WTC11 (cell line): ENCODE results near the gene TUBB2A. TPM values are rescaled to one million over a fixed set of nuclear protein-coding genes. Genes with fewer than 3 reads are reported as not detected.
A peak's percentile ranks its signal among the peaks of the same experiment; 100 is the strongest.
"Not testable (repeated sequence)": the region's sequence is repeated elsewhere in the genome, so short reads cannot be mapped to it uniquely, and the experiment has no call there.

Experiments
- ATAC-seq: fragments of 200-7000 bp; cut with Tn5 transposase; 2 replicates; pipeline ENCODE4 v1.10.0; 2021; ENCODE audit warnings: mild to moderate bottlenecking, moderate library complexity
- CTCF ChIA-PET: fragments of 300-600 bp; sonication (Branson Sonifier 250); formaldehyde crosslinking; loops from one replicate; lab custom pipeline; 2021; ENCODE audit warnings: antibody characterized with exemption; lab: Charles Lee
- POLR2A ChIA-PET: fragments of 350-600 bp; sonication (Branson Sonifier 250); formaldehyde crosslinking; loops from one replicate; lab custom pipeline; 2021; ENCODE audit warnings: antibody characterized with exemption; lab: Charles Lee
- DNase-seq: peaks from one replicate; pipeline ENCODE4 v3.0.0; 2021; ENCODE audit warnings: low spot score
- H3K27ac Mint-ChIP-seq: 2 replicates; pipeline ENCODE4 v1.8.0; 2021; ENCODE audit warnings: mixed read lengths
- H3K27me3 Mint-ChIP-seq: 2 replicates; pipeline ENCODE4 v1.8.0; 2021; ENCODE audit warnings: low read depth, mild to moderate bottlenecking, moderate library complexity, mixed read lengths
- H3K36me3 Mint-ChIP-seq: 2 replicates; pipeline ENCODE4 v1.8.0; 2021; ENCODE audit warnings: mixed read lengths
- H3K4me1 Mint-ChIP-seq: 2 replicates; pipeline ENCODE4 v1.8.0; 2022; ENCODE audit warnings: mixed read lengths
- H3K4me3 Mint-ChIP-seq: 2 replicates; pipeline ENCODE4 v1.8.0; 2021; ENCODE audit warnings: mild to moderate bottlenecking, moderate library complexity, mixed read lengths
- H3K9me3 Mint-ChIP-seq: 2 replicates; pipeline ENCODE4 v1.8.0; 2021; ENCODE audit warnings: mixed read lengths
- GABPB1 ChIP-seq: sonication (generic); formaldehyde crosslinking; IDR thresholded peaks from 2 replicates; pipeline ENCODE4 v1.8.1; 2023; ENCODE audit warnings: mild to moderate bottlenecking, missing genetic modification reagents
- IRF1 ChIP-seq: sonication (generic); formaldehyde crosslinking; IDR thresholded peaks from 2 replicates; pipeline ENCODE4 v1.8.0; 2023; ENCODE audit warnings: missing genetic modification reagents
- JAZF1 ChIP-seq: fragments of 250-450 bp; sonication (Bioruptor Pico); IDR thresholded peaks from 2 replicates; pipeline ENCODE4 v1.9.0; 2021; ENCODE audit warnings: moderate library complexity, mild to moderate bottlenecking, inconsistent platforms
- NFATC4 ChIP-seq: fragments of 250-450 bp; sonication (Bioruptor Pico); IDR thresholded peaks from 2 replicates; pipeline ENCODE4 v1.9.0; 2021; ENCODE audit warnings: mild to moderate bottlenecking
- PRDM15 ChIP-seq: sonication (generic); formaldehyde crosslinking; IDR thresholded peaks from 2 replicates; pipeline ENCODE4 v1.8.0; 2022; ENCODE audit warnings: missing genetic modification reagents
- SMAD3 ChIP-seq: sonication (generic); formaldehyde crosslinking; IDR thresholded peaks from 2 replicates; pipeline ENCODE4 v1.8.0; 2022; ENCODE audit warnings: missing genetic modification reagents, mild to moderate bottlenecking, borderline replicate concordance
- SMAD4 ChIP-seq: sonication (generic); formaldehyde crosslinking; IDR thresholded peaks from 2 replicates; pipeline ENCODE4 v1.8.0; 2022; ENCODE audit warnings: mild to moderate bottlenecking, missing genetic modification reagents
- TEAD1 ChIP-seq: sonication (generic); formaldehyde crosslinking; IDR thresholded peaks from 2 replicates; pipeline ENCODE4 v1.8.0; 2022; ENCODE audit warnings: mild to moderate bottlenecking, missing genetic modification reagents
- total RNA-seq: library from RNA; stranded (reverse); gene quantifications from 3 replicates; pipeline ENCODE4 v1.2.3, GENCODE V29; 2021

TUBB2A gene
- total RNA-seq, 1 experiment from 2014 or later = 357 TPM

GRCh38 chr6:3186974-3187382, 29.6 kb upstream of the TUBB2A start:
- Mint-ChIP-seq H3K4me1 (peaks cover 9% of the 10 kb centered on the region), H3K4me3 (no peak overlapping the region)
- ATAC-seq = no peak
- ChIA-PET CTCF (interaction anchor here (0.6 to 1.8 kb wide), 3 partner anchors 7 to 270 kb away, joined by 3 to 4 read pairs (median 4); partner anchors contain the start of gene SLC22A23), POLR2A (interaction anchor here (0.6 to 1.3 kb wide), 2 partner anchors 12 to 102 kb away, joined by 3 read pairs; no protein-coding TSS in a partner anchor)
- no peak for TF ChIP-seq TEAD1
- TF ChIP-seq, all 79 proteins: peak for 0
- no peak overlapping the region for H3K27ac Mint-ChIP-seq
- H3K27me3 Mint-ChIP-seq = no peaks in the 10 kb centered on the region
- H3K36me3 Mint-ChIP-seq = peaks cover 15% of the 10 kb centered on the region
- DNase-seq = no peak
- peaks cover 15% of the 10 kb centered on the region for H3K9me3 Mint-ChIP-seq

- no peak overlapping the region for H3K4me3 Mint-ChIP-seq
- H3K4me1 Mint-ChIP-seq = peaks cover 14% of the 10 kb centered on the region
- DNase-seq (no peak), ATAC-seq (no peak)
- peaks cover 5% of the 10 kb centered on the region; the same call in 1 of the 2 replicates for H3K36me3 Mint-ChIP-seq
- POLR2A ChIA-PET = no interaction called here
- CTCF ChIA-PET = interaction anchor here (1.1 kb wide), 1 partner anchor 68 kb away, joined by 4 read pairs; no protein-coding TSS in a partner anchor
- no peaks in the 10 kb centered on the region; the same call in 1 of the 2 replicates for H3K27me3 Mint-ChIP-seq
- peaks cover 4% of the 10 kb centered on the region for H3K9me3 Mint-ChIP-seq
- TF ChIP-seq NFATC4 (no peak), GABPB1 (CRISPR knock-in tag) (no peak), IRF1 (CRISPR knock-in tag) (no peak), JAZF1 (no peak), PRDM15 (no peak)
- H3K27ac Mint-ChIP-seq = no peak overlapping the region
Observed at GRCh38 chr6:3183066-3183465, 25.7 kb upstream of the TUBB2A start.

DNA sequence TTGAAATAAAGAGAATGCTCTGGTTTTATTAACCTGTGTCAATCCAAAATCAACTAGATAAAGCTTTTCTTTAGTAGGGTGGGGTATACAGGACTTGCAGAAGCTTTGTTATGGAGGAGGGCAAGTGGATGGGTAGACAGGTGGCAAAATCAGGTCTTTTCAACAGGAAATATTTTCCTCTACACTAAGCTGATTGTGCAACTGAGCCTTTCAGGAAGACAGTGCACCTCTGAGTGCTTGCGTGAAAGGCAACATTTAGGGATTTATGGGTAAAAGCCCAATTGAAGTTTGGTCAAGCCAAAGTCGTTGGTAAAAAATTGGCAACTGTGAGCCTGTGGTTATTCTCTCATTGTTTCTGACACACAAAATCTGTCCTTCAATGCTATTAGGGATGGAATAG, 23.8 kb upstream of the TUBB2A start:
- H3K36me3 Mint-ChIP-seq = no peaks in the 10 kb centered on the region
- no peak for ATAC-seq

DNA sequence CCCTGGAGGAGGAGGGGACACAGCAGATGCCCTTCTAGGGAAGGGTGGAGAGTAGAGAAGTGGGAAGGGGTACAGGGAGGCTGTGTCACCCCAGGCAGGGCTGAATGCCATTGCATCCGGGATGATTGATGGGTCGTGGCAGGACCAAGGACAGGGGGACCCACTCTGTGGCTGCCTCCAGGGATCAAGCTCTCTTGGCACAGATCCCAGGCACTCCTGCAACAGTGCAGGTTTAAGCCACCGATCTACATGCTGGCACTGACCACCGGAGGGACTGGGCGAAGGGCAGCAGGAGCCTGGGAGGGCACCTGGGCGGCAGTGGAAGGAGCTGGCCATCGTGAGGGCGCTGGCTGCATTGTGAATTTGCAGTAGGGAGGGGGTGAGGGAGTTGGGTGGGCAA, 22.6 kb upstream of the TUBB2A start:
- peaks cover 26% of the 10 kb centered on the region for H3K4me1 Mint-ChIP-seq
- CTCF ChIA-PET, H3K36me3 Mint-ChIP-seq, POLR2A ChIA-PET, H3K27me3 Mint-ChIP-seq, H3K9me3 Mint-ChIP-seq, H3K27ac Mint-ChIP-seq, DNase-seq: not testable (repeated sequence)
- peak overlapping the region; percentile 68 for H3K4me3 Mint-ChIP-seq
- ATAC-seq = 0 out of 2 replicates have a peak, but pooled peaks have one; percentile 48

More for the DNA sequence above, 23.8 kb upstream of the TUBB2A start:
- no peak overlapping the region for H3K4me3 Mint-ChIP-seq
- DNase-seq = no peak
- no peak overlapping the region for H3K27ac Mint-ChIP-seq
- no peaks in the 10 kb centered on the region for H3K9me3 Mint-ChIP-seq
- ChIA-PET POLR2A (no interaction called here), CTCF (no interaction called here)
- no peak for TF ChIP-seq SMAD3 (CRISPR knock-in tag)
- TF ChIP-seq SMAD4 (CRISPR knock-in tag) = no peak
- H3K4me1 Mint-ChIP-seq = peaks cover 14% of the 10 kb centered on the region
- no peaks in the 10 kb centered on the region; the same call in 1 of the 2 replicates for H3K27me3 Mint-ChIP-seq

DNA sequence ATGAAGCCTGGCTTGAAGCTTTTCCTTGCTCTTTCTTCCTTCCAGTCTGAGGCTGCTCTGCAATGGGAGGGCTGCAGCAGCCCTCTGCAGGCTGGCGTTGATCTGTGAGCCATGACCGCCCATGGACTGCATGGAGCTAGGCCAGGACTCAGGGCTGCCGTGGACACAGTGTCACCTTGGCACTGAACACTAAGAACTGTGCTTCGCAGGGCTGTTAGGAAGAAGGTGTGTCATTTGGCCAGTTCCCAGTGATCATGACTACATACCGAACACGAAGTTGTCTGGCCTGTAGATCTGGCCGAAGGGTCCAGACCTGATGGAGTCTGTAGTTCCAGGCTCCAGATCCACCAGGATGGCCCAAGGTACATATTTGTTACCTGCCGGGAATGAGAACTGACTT, 21.3 kb upstream of the TUBB2A start:
- DNase-seq, H3K27me3 Mint-ChIP-seq, H3K27ac Mint-ChIP-seq, H3K36me3 Mint-ChIP-seq, H3K4me3 Mint-ChIP-seq, CTCF ChIA-PET, POLR2A ChIA-PET, ATAC-seq, H3K9me3 Mint-ChIP-seq: not testable (repeated sequence)
- peaks cover 30% of the 10 kb centered on the region for H3K4me1 Mint-ChIP-seq
